HG03175 (cell line): ENCODE data around the gene ZNF768.
"Not testable (repeated sequence)": the region's sequence is repeated elsewhere in the genome, so short reads cannot be mapped to it uniquely, and the experiment has no call there.

Experiments
- ATAC-seq: cut with Tn5 transposase; IDR thresholded peaks from one replicate; pipeline ENCODE4 v1.9.1; 2021; ENCODE audit warnings: mild to moderate bottlenecking, moderate library complexity; ENCODE audit not compliant: unreplicated experiment

Gene ZNF768

GRCh38 chr16:30556125-30556473 lies 29.7 kb upstream of the ZNF768 start:
- no peak for ATAC-seq

GRCh38 chr16:30555315-30556124 lies 29.2 kb upstream of the ZNF768 start:
- no peak for ATAC-seq

- ATAC-seq, result no peak
Measured at GRCh38 chr16:30554557-30555314, 28.4 kb upstream of the ZNF768 start.

GRCh38 chr16:30553393-30553899 lies 27.1 kb upstream of the ZNF768 start:
- ATAC-seq, result no peak

GRCh38 chr16:30552956-30553355 lies 26.6 kb upstream of the ZNF768 start:
- no peak for ATAC-seq

- no peak for ATAC-seq
Measured at GRCh38 chr16:30551781-30552180, 25.4 kb upstream of the ZNF768 start.

- no peak for ATAC-seq
Measured at GRCh38 chr16:30548416-30549253, 22.3 kb upstream of the ZNF768 start.

- no peak for ATAC-seq
Measured at GRCh38 chr16:30546115-30546514, 19.7 kb upstream of the ZNF768 start.

GRCh38 chr16:30543067-30543466 lies 16.7 kb upstream of the ZNF768 start:
- ATAC-seq, result no peak

GRCh38 chr16:30541502-30542329 lies 15.3 kb upstream of the ZNF768 start:
- ATAC-seq, result no peak

- ATAC-seq, result not testable (repeated sequence)
Measured at GRCh38 chr16:30540916-30541464, 14.6 kb upstream of the ZNF768 start.

GRCh38 chr16:30539986-30540526 lies 13.7 kb upstream of the ZNF768 start:
- not testable (repeated sequence) for ATAC-seq

GRCh38 chr16:30539000-30539964 lies 12.9 kb upstream of the ZNF768 start:
- ATAC-seq, result no peak

- ATAC-seq, result not testable (repeated sequence)
Measured at GRCh38 chr16:30536391-30537024, 10.1 kb upstream of the ZNF768 start.

GRCh38 chr16:30535777-30536190 lies 9.4 kb upstream of the ZNF768 start:
- ATAC-seq, result peak; percentile 47

- ATAC-seq, result peak; percentile 9
Measured at GRCh38 chr16:30535106-30535776, 8.9 kb upstream of the ZNF768 start.

GRCh38 chr16:30534368-30535105 lies 8.2 kb upstream of the ZNF768 start, which contains the start of gene ZNF747:
Gene ZNF747, minus strand, starts transcription at chr16:30534858. Its CDS starts 179 bp downstream, at chr16:30534679.
- peak; percentile 70 for ATAC-seq
